ENCODE measurements around the gene OTUD7B.

DNA sequence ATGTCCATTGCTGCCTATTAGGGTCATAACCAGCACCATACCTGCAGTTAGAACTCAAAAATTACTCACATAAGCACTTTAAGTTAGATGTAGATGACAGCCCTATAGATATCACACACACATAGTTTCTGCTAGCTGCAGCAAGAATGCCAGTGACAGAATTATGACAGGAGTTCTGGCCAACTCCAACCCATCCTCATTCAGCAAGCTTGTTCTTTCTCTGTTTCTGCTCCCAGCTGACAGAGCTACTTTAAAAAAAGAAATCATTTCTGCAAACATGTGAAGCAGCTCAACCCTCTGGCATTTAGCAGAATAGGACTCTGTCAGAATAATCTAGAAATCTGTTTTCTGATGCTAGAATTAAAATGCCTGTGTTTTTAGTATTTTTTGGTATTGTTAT lies 23.8 kb upstream of the OTUD7B start:
- TF ChIP-seq CTCF (conservative IDR thresholded peaks at IDR 0.05; ENCODE audit: low read depth, low read length) = no peak
- no peak for TF ChIP-seq EZH2 (IDR thresholded peaks at IDR 0.05; ENCODE audit: borderline replicate concordance, low read depth, low read length, poor library complexity, severe bottlenecking)
